Measurements from ENCODE around the gene GSTM2.
"Not testable (repeated sequence)": the region's sequence is repeated elsewhere in the genome, so short reads cannot be mapped to it uniquely, and the experiment has no call there.

DNA sequence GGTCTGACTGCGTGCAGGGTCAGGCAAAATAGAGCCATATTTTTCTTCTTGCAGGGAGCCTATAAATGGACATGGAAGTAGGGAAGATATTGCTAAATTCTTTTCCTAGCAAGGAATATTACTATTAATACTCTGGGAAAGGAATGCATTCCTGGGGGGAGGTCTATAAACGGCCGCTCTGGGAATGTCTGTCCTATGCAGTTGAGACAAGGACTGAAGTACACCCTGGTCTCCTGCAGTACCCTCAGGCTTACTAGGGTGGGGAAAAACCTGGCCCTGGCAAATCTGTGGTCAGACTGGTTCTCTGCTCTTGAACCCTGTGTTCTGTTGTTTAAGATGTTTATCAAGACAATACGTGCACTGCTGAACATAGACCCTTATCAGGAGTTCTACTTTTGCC, 41.1 kb downstream of the GSTM2 start:
- TF ChIP-seq, protein P1, sequence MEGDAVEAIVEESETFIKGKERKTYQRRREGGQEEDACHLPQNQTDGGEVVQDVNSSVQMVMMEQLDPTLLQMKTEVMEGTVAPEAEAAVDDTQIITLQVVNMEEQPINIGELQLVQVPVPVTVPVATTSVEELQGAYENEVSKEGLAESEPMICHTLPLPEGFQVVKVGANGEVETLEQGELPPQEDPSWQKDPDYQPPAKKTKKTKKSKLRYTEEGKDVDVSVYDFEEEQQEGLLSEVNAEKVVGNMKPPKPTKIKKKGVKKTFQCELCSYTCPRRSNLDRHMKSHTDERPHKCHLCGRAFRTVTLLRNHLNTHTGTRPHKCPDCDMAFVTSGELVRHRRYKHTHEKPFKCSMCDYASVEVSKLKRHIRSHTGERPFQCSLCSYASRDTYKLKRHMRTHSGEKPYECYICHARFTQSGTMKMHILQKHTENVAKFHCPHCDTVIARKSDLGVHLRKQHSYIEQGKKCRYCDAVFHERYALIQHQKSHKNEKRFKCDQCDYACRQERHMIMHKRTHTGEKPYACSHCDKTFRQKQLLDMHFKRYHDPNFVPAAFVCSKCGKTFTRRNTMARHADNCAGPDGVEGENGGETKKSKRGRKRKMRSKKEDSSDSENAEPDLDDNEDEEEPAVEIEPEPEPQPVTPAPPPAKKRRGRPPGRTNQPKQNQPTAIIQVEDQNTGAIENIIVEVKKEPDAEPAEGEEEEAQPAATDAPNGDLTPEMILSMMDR (IDR thresholded peaks at IDR 0.05) = not testable (repeated sequence)
- TF ChIP-seq ZFX (IDR thresholded peaks at IDR 0.05; ENCODE audit: borderline replicate concordance) = not testable (repeated sequence)
